GM23338 (cell line): ENCODE measurements around the gene AMPD3. TPM values are rescaled to one million over a fixed set of nuclear protein-coding genes. Genes with fewer than 3 reads are reported as not detected.

ENCODE experiments used
- ATAC-seq: fragments of 200-7000 bp; cut with Tn5 transposase; 3 replicates; pipeline ENCODE4 v1.9.1; 2020
- DNase-seq: peaks from one replicate; pipeline ENCODE4 v3.0.0-alpha.2; 2015; ENCODE audit warnings: low spot score
- H2AFZ ChIP-seq: fragments of 200-600 bp; sonication (generic); 2 replicates; pipeline ENCODE4 v1.8.0; 2016; ENCODE audit warnings: antibody characterized with exemption, mild to moderate bottlenecking, moderate library complexity
- H3F3A ChIP-seq: fragments of 200-600 bp; sonication (generic); replicated peaks from 2 replicates; pipeline ENCODE4 v1.8.0; 2017; ENCODE audit warnings: antibody characterized with exemption, mixed run types, low read depth
- H3K27ac ChIP-seq: fragments of 200-600 bp; sonication (generic); 2 replicates; pipeline ENCODE4 v1.6.1; 2016; ENCODE audit warnings: low read depth
- H3K27me3 ChIP-seq: fragments of 200-600 bp; sonication (generic); 2 replicates; pipeline ENCODE4 v1.8.0; 2016; ENCODE audit warnings: mild to moderate bottlenecking, mixed run types, moderate library complexity; ENCODE audit not compliant: insufficient read depth
- H3K36me3 ChIP-seq: fragments of 200-600 bp; sonication (generic); 2 replicates; pipeline ENCODE4 v1.8.0; 2016; ENCODE audit warnings: mild to moderate bottlenecking; ENCODE audit not compliant: insufficient read depth
- H3K4me1 ChIP-seq: fragments of 200-600 bp; sonication (generic); 2 replicates; pipeline ENCODE4 v1.8.0; 2016; ENCODE audit warnings: mild to moderate bottlenecking, moderate library complexity; ENCODE audit not compliant: insufficient read depth
- H3K4me2 ChIP-seq: fragments of 200-600 bp; sonication (generic); 2 replicates; pipeline ENCODE4 v1.7.1; 2017; ENCODE audit warnings: mixed run types
- H3K4me3 ChIP-seq: fragments of 200-600 bp; sonication (generic); 2 replicates; pipeline ENCODE4 v1.6.1; 2016; ENCODE audit warnings: mixed run types
- H3K79me2 ChIP-seq: fragments of 200-600 bp; sonication (generic); replicated peaks from 2 replicates; pipeline ENCODE4 v1.8.0; 2017; ENCODE audit warnings: mild to moderate bottlenecking; ENCODE audit not compliant: insufficient read depth
- H3K9me2 ChIP-seq: fragments of 200-600 bp; sonication (generic); 2 replicates; pipeline ENCODE4 v1.8.0; 2017; ENCODE audit not compliant: insufficient read depth
- H4K20me1 ChIP-seq: fragments of 200-600 bp; sonication (generic); replicated peaks from 2 replicates; pipeline ENCODE4 v1.8.0; 2017; ENCODE audit warnings: mild to moderate bottlenecking; ENCODE audit not compliant: insufficient read depth
- H3K27ac Mint-ChIP-seq: 2 replicates; pipeline ENCODE4 v1.8.0; 2020; ENCODE audit warnings: inconsistent platforms, mild to moderate bottlenecking, moderate library complexity, mixed read lengths
- H3K27me3 Mint-ChIP-seq: 3 replicates; pipeline ENCODE4 v1.8.0; 2022; ENCODE audit warnings: low read depth, mild to moderate bottlenecking, moderate library complexity, mixed read lengths, inconsistent platforms; ENCODE audit not compliant: insufficient read depth, poor library complexity
- H3K36me3 Mint-ChIP-seq: 3 replicates; pipeline ENCODE4 v1.8.0; 2021; ENCODE audit warnings: low read depth, mild to moderate bottlenecking, inconsistent platforms, moderate library complexity, mixed read lengths
- H3K4me1 Mint-ChIP-seq: 3 replicates; pipeline ENCODE4 v1.8.0; 2020; ENCODE audit warnings: mild to moderate bottlenecking, inconsistent platforms, mixed read lengths
- H3K4me3 Mint-ChIP-seq: 3 replicates; pipeline ENCODE4 v1.8.0; 2021; ENCODE audit warnings: moderate library complexity, mild to moderate bottlenecking, inconsistent platforms, mixed read lengths
- H3K9me3 Mint-ChIP-seq: 3 replicates; pipeline ENCODE4 v1.8.0; 2020; ENCODE audit warnings: moderate library complexity, mild to moderate bottlenecking, inconsistent platforms, mixed read lengths
- CTCF ChIP-seq, 2 experiments: fragments of 200-600 bp in 1 of 2; sonication (generic) in 1 of 2; conservative IDR thresholded peaks; 2 replicates each; pipeline versions ENCODE4 v1.5.1 to v1.6.1; 2016 to 2017; ENCODE audit warnings: antibody characterized with exemption in 2 of 2, low read depth in 2 of 2, mild to moderate bottlenecking in 2 of 2, moderate library complexity in 1 of 2
- ETS1 ChIP-seq: IDR thresholded peaks from 2 replicates; pipeline ENCODE4 v1.6.1; 2016; ENCODE audit warnings: antibody characterized with exemption
- EZH2 ChIP-seq: fragments of 200-600 bp; sonication (generic); IDR thresholded peaks from one replicate; pipeline ENCODE4 v1.8.0; 2017; ENCODE audit warnings: antibody characterized with exemption, mild to moderate bottlenecking, low read depth; ENCODE audit not compliant: unreplicated experiment
- EZH2phosphoT487 ChIP-seq: fragments of 200-600 bp; sonication (generic); IDR thresholded peaks from one replicate; pipeline ENCODE4 v1.8.1; 2018; ENCODE audit warnings: antibody characterized with exemption; ENCODE audit not compliant: unreplicated experiment
- JUNB ChIP-seq: IDR thresholded peaks from one replicate; pipeline ENCODE4 v1.6.1; 2016; ENCODE audit warnings: antibody characterized with exemption; ENCODE audit not compliant: unreplicated experiment
- NANOG ChIP-seq: IDR thresholded peaks from 2 replicates; pipeline ENCODE4 v1.6.1; 2016; ENCODE audit warnings: antibody characterized with exemption, borderline replicate concordance
- POLR2AphosphoS5 ChIP-seq: IDR thresholded peaks from 2 replicates; pipeline ENCODE4 v1.6.1; 2016; ENCODE audit warnings: antibody characterized with exemption, low read depth
- REST ChIP-seq: IDR thresholded peaks from one replicate; pipeline ENCODE4 v1.6.1; 2018; ENCODE audit warnings: antibody characterized with exemption; ENCODE audit not compliant: unreplicated experiment
- STAT1 ChIP-seq: IDR thresholded peaks from one replicate; pipeline ENCODE4 v1.6.1; 2016; ENCODE audit warnings: antibody characterized with exemption; ENCODE audit not compliant: unreplicated experiment
- ZNF114 ChIP-seq: fragments of 250-450 bp; sonication (Bioruptor Pico); IDR thresholded peaks from 2 replicates; pipeline ENCODE4 v1.5.0; 2020; ENCODE audit warnings: mild to moderate bottlenecking, moderate library complexity
- ZNF331 ChIP-seq: fragments of 250-450 bp; sonication (Bioruptor Pico); IDR thresholded peaks from 2 replicates; pipeline ENCODE4 v1.5.0; 2020; ENCODE audit warnings: low read depth, mild to moderate bottlenecking, moderate library complexity
- ZNF462 ChIP-seq: fragments of 250-450 bp; sonication (Bioruptor Pico); IDR thresholded peaks from 2 replicates; pipeline ENCODE4 v1.5.0; 2020; ENCODE audit warnings: mild to moderate bottlenecking, moderate library complexity
- polyA plus RNA-seq: library from polyadenylated mRNA; unstranded; fragments of >200 nt; fragmentation: Nextera tagmentation; extraction: Ambion mirVana; gene quantifications from 2 replicates; pipeline ENCODE4 v1.2.1, GENCODE V29; 2016
- total RNA-seq: library from RNA; depleted of rRNA; stranded (reverse); fragments of >200 nt; shearing (Covaris generic); gene quantifications from 2 replicates; pipeline ENCODE4 v1.2.3, GENCODE V29; 2014

AMPD3 gene
- total and polyA plus RNA-seq, 2 experiments from 2014 or later, result 1.6 to 2.1 TPM

- TF ChIP-seq ZNF462 (CRISPR knock-in tag), result no peak
- no peak for TF ChIP-seq ZNF331 (CRISPR knock-in tag)
- no peak for TF ChIP-seq EZH2phosphoT487
- TF ChIP-seq NANOG, result no peak
- no peak for TF ChIP-seq JUNB
- no peak for TF ChIP-seq ETS1
Observed at GRCh38 chr11:10551845-10552352, 96.8 kb downstream of the AMPD3 start (continued).

- Histone ChIP-seq H3K9me2 (no peaks in the 10 kb centered on the region), H3K27me3 (no peaks in the 10 kb centered on the region), H3K4me3 (no peak overlapping the region), H3K27ac (no peak overlapping the region), H4K20me1 (no peaks in the 10 kb centered on the region), H3K4me2 (no peak overlapping the region), H3K4me1 (no peaks in the 10 kb centered on the region), H2AFZ (no peak overlapping the region), H3K79me2 (no peaks in the 10 kb centered on the region), H3K36me3 (no peaks in the 10 kb centered on the region), H3F3A (no peaks in the 10 kb centered on the region)
- H3K36me3 Mint-ChIP-seq, result no peaks in the 10 kb centered on the region
- no peak overlapping the region for H3K4me3 Mint-ChIP-seq
- no peak overlapping the region for H3K27ac Mint-ChIP-seq
- DNase-seq (no peak), ATAC-seq (no peak)
- peaks cover 2% of the 10 kb centered on the region for H3K27me3 Mint-ChIP-seq
- peaks cover 6% of the 10 kb centered on the region; the same call in 1 of the 3 replicates for H3K4me1 Mint-ChIP-seq
- peaks cover under 1% of the 10 kb centered on the region; the same call in 2 of the 3 replicates for H3K9me3 Mint-ChIP-seq
- TF ChIP-seq REST, result no peak
- TF ChIP-seq ZNF114 (CRISPR knock-in tag), result no peak
- no peak for TF ChIP-seq NANOG
- no peak for TF ChIP-seq CTCF (conservative IDR thresholded peaks at IDR 0.05; ENCODE audit: low read depth in 2 of 2)
- TF ChIP-seq STAT1, result no peak
- no peak for TF ChIP-seq POLR2AphosphoS5
- TF ChIP-seq ZNF331 (CRISPR knock-in tag), result no peak
- no peak for TF ChIP-seq EZH2
- no peak for TF ChIP-seq JUNB
Observed at GRCh38 chr11:10556590-10556989, 101.5 kb downstream of the AMPD3 start.
